IMR-90 (cell line): ENCODE data around the gene ADD1. TPM values are rescaled to one million over a fixed set of nuclear protein-coding genes. Genes with fewer than 3 reads are reported as not detected.

Experiments
- ATAC-seq: fragments of 200-7000 bp; cut with Tn5 transposase; 2 replicates; pipeline ENCODE4 v1.9.1; 2020; ENCODE audit warnings: low read depth, mild to moderate bottlenecking, moderate library complexity
- BruUV-seq: library from RNA; stranded (reverse); fragments of 400-500 nt; replicated peaks from 2 replicates; lab custom pipeline; 2021; lab: Mats Ljungman, UMichigan
- CTCF ChIA-PET: fragments of 300-600 bp; formaldehyde crosslinking; extraction: SDS; loops from one replicate; lab custom pipeline; 2021; ENCODE audit warnings: antibody characterized with exemption; lab: Yijun Ruan, JAX
- POLR2A ChIA-PET: fragments of 300-600 bp; sonication (Branson Sonifier 250); formaldehyde crosslinking; loops from one replicate; lab custom pipeline; 2022; ENCODE audit warnings: antibody characterized with exemption; ENCODE audit not compliant: unreplicated experiment; lab: Charles Lee
- DNase-seq: peaks from one replicate; pipeline ENCODE4 v3.0.0; 2013
- H2AFZ ChIP-seq: replicated peaks from 2 replicates; pipeline ENCODE3; 2013; ENCODE audit warnings: low read length, mild to moderate bottlenecking; ENCODE audit not compliant: poor library complexity
- H2AK5ac ChIP-seq: 2 replicates; pipeline ENCODE4 v1.6.1; 2013; ENCODE audit warnings: low read depth, low read length, inconsistent platforms
- H2AK9ac ChIP-seq: replicated peaks from 2 replicates; pipeline ENCODE3; 2013; ENCODE audit warnings: mild to moderate bottlenecking, low read depth, low read length, moderate library complexity; ENCODE audit not compliant: poor library complexity
- H2BK120ac ChIP-seq: 2 replicates; pipeline ENCODE4 v1.6.1; 2013; ENCODE audit warnings: low read depth, low read length, inconsistent platforms
- H2BK15ac ChIP-seq: 3 replicates; pipeline ENCODE4 v1.6.1; 2013; ENCODE audit warnings: low read depth, low read length, inconsistent platforms
- H2BK20ac ChIP-seq: 2 replicates; pipeline ENCODE4 v1.6.1; 2013; ENCODE audit warnings: low read depth, mild to moderate bottlenecking, inconsistent platforms, low read length, moderate library complexity
- H2BK5ac ChIP-seq: 2 replicates; pipeline ENCODE4 v1.6.1; 2013; ENCODE audit warnings: mild to moderate bottlenecking, low read depth, low read length, inconsistent platforms; ENCODE audit not compliant: poor library complexity, severe bottlenecking
- H3K14ac ChIP-seq: replicated peaks from 2 replicates; pipeline ENCODE4 v1.6.1; 2013; ENCODE audit warnings: low read depth, low read length, inconsistent platforms
- H3K18ac ChIP-seq: 2 replicates; pipeline ENCODE4 v1.6.1; 2013; ENCODE audit warnings: low read depth, low read length, control low read depth
- H3K23ac ChIP-seq: 2 replicates; pipeline ENCODE4 v1.6.1; 2013; ENCODE audit warnings: low read depth, low read length, inconsistent platforms
- H3K27ac ChIP-seq: 2 replicates; pipeline ENCODE4 v1.5.1; 2013; ENCODE audit warnings: mild to moderate bottlenecking, control low read depth, low read length; ENCODE audit not compliant: insufficient read depth
- H3K27me3 ChIP-seq: 2 replicates; pipeline ENCODE4 v1.6.1; 2013; ENCODE audit warnings: low read length; ENCODE audit not compliant: control insufficient read depth, insufficient read depth
- H3K36me3 ChIP-seq: 2 replicates; pipeline ENCODE4 v1.6.1; 2013; ENCODE audit warnings: low read length, mixed read lengths; ENCODE audit not compliant: control insufficient read depth, insufficient read depth
- H3K4ac ChIP-seq: 2 replicates; pipeline ENCODE4 v1.6.1; 2013; ENCODE audit warnings: low read depth, low read length, inconsistent platforms
- H3K4me1 ChIP-seq: 2 replicates; pipeline ENCODE4 v1.6.1; 2013; ENCODE audit warnings: low read length, mixed read lengths; ENCODE audit not compliant: control insufficient read depth, insufficient read depth
- H3K4me2 ChIP-seq: 2 replicates; pipeline ENCODE4 v1.6.1; 2013; ENCODE audit warnings: low read depth, mild to moderate bottlenecking, control low read depth, low read length, moderate library complexity
- H3K4me3 ChIP-seq: 2 replicates; pipeline ENCODE4 v1.5.1; 2013; ENCODE audit warnings: low read depth, mild to moderate bottlenecking, control low read depth, low read length, moderate library complexity; ENCODE audit not compliant: insufficient read depth
- H3K56ac ChIP-seq: 2 replicates; pipeline ENCODE4 v1.6.1; 2013; ENCODE audit warnings: low read length, inconsistent platforms; ENCODE audit not compliant: insufficient read depth; ENCODE audit errors: extremely low read depth
- H3K79me1 ChIP-seq, 2 experiments: 2 replicates each; pipeline ENCODE4 v1.6.1; 2013; ENCODE audit warnings: low read length in 2 of 2, inconsistent platforms in 1 of 2, low read depth in 1 of 2
- H3K9ac ChIP-seq: 2 replicates; pipeline ENCODE4 v1.6.1; 2013; ENCODE audit warnings: low read depth, low read length, control low read depth
- H3K9me1 ChIP-seq: 2 replicates; pipeline ENCODE4 v1.6.1; 2013; ENCODE audit warnings: low read length, inconsistent platforms; ENCODE audit not compliant: insufficient read depth
- H3K9me3 ChIP-seq: 2 replicates; pipeline ENCODE4 v1.6.1; 2013; ENCODE audit warnings: low read length; ENCODE audit not compliant: control insufficient read depth, insufficient read depth
- H4K20me1 ChIP-seq: 2 replicates; pipeline ENCODE4 v1.6.1; 2013; ENCODE audit warnings: low read length, inconsistent platforms; ENCODE audit not compliant: insufficient read depth
- H4K5ac ChIP-seq: 2 replicates; pipeline ENCODE4 v1.6.1; 2013; ENCODE audit warnings: mild to moderate bottlenecking, low read depth, low read length, control low read depth
- H4K8ac ChIP-seq, 2 experiments: 2 replicates each; pipeline ENCODE4 v1.6.1; 2013; ENCODE audit warnings: low read depth in 2 of 2, low read length in 2 of 2, control low read depth in 1 of 2, inconsistent platforms in 1 of 2
- H4K91ac ChIP-seq: 2 replicates; pipeline ENCODE4 v1.6.1; 2013; ENCODE audit warnings: low read depth, low read length, inconsistent platforms; ENCODE audit not compliant: insufficient read depth
- FOS ChIP-seq: fragments of 150-350 bp; IDR thresholded peaks from 2 replicates; pipeline ENCODE4 v1.6.1; 2016; ENCODE audit warnings: low read depth, low read length
- SMC3 ChIP-seq: fragments of 150-350 bp; IDR thresholded peaks from 2 replicates; pipeline ENCODE4 v1.6.1; 2016; ENCODE audit warnings: low read depth, mild to moderate bottlenecking, antibody characterized with exemption, low read length, moderate library complexity
- WGBS, 2 experiments: methylation state at CpG; one replicate each; pipeline versions ENCODE4 v1.1.5 to v1.1.7; 2013; ENCODE audit warnings: missing lambda C conversion rate in 2 of 2; ENCODE audit not compliant: insufficient read length in 1 of 2; ENCODE audit errors: extremely low coverage in 2 of 2; 5-methylcytosine and 5-hydroxymethylcytosine counted together
- dilution Hi-C: fragments of 300-500 bp; cut with HindIII; formaldehyde crosslinking; loops from one replicate; pipeline ENCODE4 v1.14.3; 2018; ENCODE audit warnings: low sequenced_read_pairs; ENCODE audit not compliant: unreplicated experiment
- in situ Hi-C: fragments of 300-500 bp; cut with MboI; formaldehyde crosslinking; loops from 3 replicates; pipeline ENCODE4 v1.14.3; 2019; ENCODE audit warnings: low sequenced_read_pairs, inconsistent platforms, mixed read lengths
- intact Hi-C: fragments of 100-400 bp; cut with micrococcal nuclease; formaldehyde crosslinking; loops from 2 replicates; pipeline ENCODE4 v1.10.0; 2022
- polyA plus RNA-seq, 3 experiments: library from polyadenylated mRNA; depleted of rRNA; stranded (reverse); fragments of >200 nt; gene quantifications; 2 replicates each; pipeline ENCODE4 v1.2.3, GENCODE V29; 2012; ENCODE audit warnings: low replicate concordance in 1 of 3
- total RNA-seq: library from RNA; depleted of rRNA; stranded (reverse); fragments of >200 nt; gene quantifications from 2 replicates; pipeline ENCODE4 v1.2.3, GENCODE V29; 2012; rRNA removed

The ADD1 gene
- total and polyA plus RNA-seq, 2 of the 4 experiments (the other 2 are of a cell fraction) = 122 to 215 TPM

DNA sequence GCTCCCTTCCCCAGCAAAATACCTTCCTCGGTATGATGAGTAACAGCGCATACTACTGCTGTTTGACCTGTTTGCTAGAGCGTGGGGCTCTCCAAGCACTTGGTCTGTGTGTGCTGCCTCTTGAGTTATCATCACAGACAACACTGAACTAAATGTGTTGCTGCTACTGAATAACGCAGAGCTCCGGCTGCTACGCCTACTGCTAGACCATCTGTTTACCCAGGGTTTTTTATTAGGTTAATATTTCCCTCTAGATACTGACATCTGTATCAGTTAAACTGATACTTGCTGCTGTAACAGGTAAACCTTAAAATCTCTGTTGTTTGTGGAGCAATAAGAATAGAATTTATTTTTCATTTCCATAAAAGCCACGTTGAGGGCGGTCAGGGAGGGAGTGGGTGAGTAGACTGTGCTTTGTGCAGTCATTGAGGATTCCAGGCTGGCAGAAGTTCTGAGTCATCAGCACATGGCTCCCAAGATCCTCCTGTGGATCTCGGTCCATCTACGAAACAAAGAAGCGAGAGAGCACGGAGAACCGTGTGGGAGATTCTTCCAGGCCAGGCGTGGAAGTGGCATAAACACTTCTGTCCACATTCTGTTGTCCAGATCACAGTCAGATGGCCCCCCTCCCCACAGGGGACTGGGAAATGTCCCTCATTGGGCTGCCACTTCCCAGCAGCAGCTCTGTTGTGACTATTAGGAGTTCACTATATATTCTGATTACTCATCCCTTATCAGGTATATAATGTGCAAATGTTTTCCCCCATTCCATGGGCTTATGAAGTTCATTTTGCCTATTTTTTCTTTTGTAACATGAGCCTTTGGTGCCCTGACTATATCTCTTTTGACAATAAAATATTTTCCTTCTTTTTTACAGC, 133.8 kb downstream of the ADD1 start:
- no peaks in the 10 kb centered on the region for H4K20me1 ChIP-seq
- dilution Hi-C loops = no loop called here
- no peak overlapping the region for H2BK120ac ChIP-seq
- ChIA-PET CTCF (interaction anchor here (0.8 to 3.3 kb wide), 7 partner anchors 13 to 59 kb away, joined by 3 to 12 read pairs (median 7); partner anchors contain the start of genes GRK4 and NOP14), POLR2A (no interaction called here)
- H2BK20ac ChIP-seq = no peak overlapping the region
- H4K91ac ChIP-seq = no peak overlapping the region
- no peak overlapping the region for H2AK5ac ChIP-seq
- intact Hi-C loops = loop anchor here (1.0 kb wide), 1 partner anchor 60 kb away; no protein-coding TSS in a partner anchor
- BruUV-seq = no TSS peak
- no peak overlapping the region for H3K27ac ChIP-seq
- no peak overlapping the region for H3K56ac ChIP-seq
- no peak overlapping the region for H3K4me3 ChIP-seq
- H2AK9ac ChIP-seq = no peak overlapping the region
- no peak overlapping the region for H2BK15ac ChIP-seq
- H3K4ac ChIP-seq = no peak overlapping the region
- H4K8ac ChIP-seq = no peak overlapping the region
- no peak overlapping the region for H3K4me2 ChIP-seq
- in situ Hi-C loops = no loop called here
- H4K5ac ChIP-seq = no peak overlapping the region
- no peak overlapping the region for H3K14ac ChIP-seq
- DNase-seq = peak; percentile 56
- TF ChIP-seq SMC3 = no peak
- 0 out of 2 replicates have a peak, but pooled peaks have one; percentile 9 for TF ChIP-seq FOS
- H3K9ac ChIP-seq = no peak overlapping the region
- H3K27me3 ChIP-seq = no peaks in the 10 kb centered on the region; the same call in none of the 2 replicates
- peaks cover 12% of the 10 kb centered on the region for H3K9me3 ChIP-seq
- 78% methylated on average over 3 of the region's 14 CpGs; no CpG with 5 or more reads in 1 of the 2 experiments for WGBS, 2 experiments
- no peaks in the 10 kb centered on the region for H3K4me1 ChIP-seq
- no peaks in the 10 kb centered on the region for H3K79me1 ChIP-seq
- no peaks in the 10 kb centered on the region for H3K9me1 ChIP-seq
- H3K18ac ChIP-seq = no peak overlapping the region
- no peaks in the 10 kb centered on the region for H3K36me3 ChIP-seq
- peak; percentile 57 for ATAC-seq
- H2BK5ac ChIP-seq = no peak overlapping the region
- no peak overlapping the region for H3K23ac ChIP-seq
- H2AFZ ChIP-seq = peak overlapping the region; percentile 63

Other genes starting within 250 kb of the ADD1 start
- gene TNIP2, start 87.5 kb upstream of the ADD1 start, total RNA-seq = 33.3 and 36.9 TPM in 2 replicates
- 38.5 and 46.1 TPM in 2 replicates for gene TNIP2, start 87.5 kb upstream of the ADD1 start, polyA plus RNA-seq (2012; rRNA removed)
- 8.9 and 9.0 TPM in 2 replicates for gene SH3BP2, start 50.8 kb upstream of the ADD1 start, total RNA-seq
- 37.2 and 45.3 TPM in 2 replicates for gene SH3BP2, start 50.8 kb upstream of the ADD1 start, polyA plus RNA-seq (2012; rRNA removed)
- 10.9 and 19.2 TPM in 2 replicates for gene NOP14, start 119.6 kb downstream of the ADD1 start, total RNA-seq
- 11.3 and 12.6 TPM in 2 replicates for gene NOP14, start 119.6 kb downstream of the ADD1 start, polyA plus RNA-seq (2012; rRNA removed)
- gene GRK4, start 119.7 kb downstream of the ADD1 start, total RNA-seq = 1.6 and 1.7 TPM in 2 replicates
- gene GRK4, start 119.7 kb downstream of the ADD1 start, polyA plus RNA-seq (2012; rRNA removed) = 2.1 and 2.2 TPM in 2 replicates
- gene HTT-AS, start 230.7 kb downstream of the ADD1 start, total RNA-seq = not detected in 2 replicates
- not detected in 2 replicates for gene HTT-AS, start 230.7 kb downstream of the ADD1 start, polyA plus RNA-seq (2012; rRNA removed)
- gene HTT, start 230.8 kb downstream of the ADD1 start, total RNA-seq = 14.3 and 16.1 TPM in 2 replicates
- gene HTT, start 230.8 kb downstream of the ADD1 start, polyA plus RNA-seq (2012; rRNA removed) = 11.6 and 18.7 TPM in 2 replicates